Central memory CD8-positive, alpha-beta T cell (primary cell): Measurements from ENCODE around the gene CFD.

Source experiments
- ATAC-seq: fragments of 150-1000 bp; cut with Tn5 transposase; replicated peaks from 2 replicates; pipeline ENCODE4 v1.10.0; 2022; ENCODE audit warnings: mild to moderate bottlenecking, moderate FRiP score, moderate number of reproducible peaks; ENCODE audit not compliant: poor library complexity, severe bottlenecking; ENCODE audit errors: extremely low read depth
- DNase-seq, 2 donors: peaks; one replicate each; pipeline ENCODE4 v3.0.0; 2021; ENCODE audit warnings: low spot score in 2 of 2
- H3K27ac Mint-ChIP-seq: one replicate; pipeline ENCODE4 v1.8.0; 2022; ENCODE audit warnings: low read depth, mild to moderate bottlenecking, moderate library complexity, mixed read lengths
- H3K27me3 Mint-ChIP-seq: one replicate; pipeline ENCODE4 v1.8.0; 2022; ENCODE audit warnings: mixed read lengths
- H3K36me3 Mint-ChIP-seq: one replicate; pipeline ENCODE4 v1.8.0; 2022; ENCODE audit warnings: mild to moderate bottlenecking, moderate library complexity, mixed read lengths; ENCODE audit not compliant: insufficient read depth
- H3K4me1 Mint-ChIP-seq: one replicate; pipeline ENCODE4 v1.8.0; 2022; ENCODE audit warnings: mixed read lengths
- H3K4me3 Mint-ChIP-seq: one replicate; pipeline ENCODE4 v1.8.0; 2022; ENCODE audit warnings: mild to moderate bottlenecking, moderate library complexity, mixed read lengths
- H3K9me3 Mint-ChIP-seq: one replicate; pipeline ENCODE4 v1.8.0; 2022; ENCODE audit warnings: mixed read lengths

The CFD gene

GRCh38 chr19:896999-897398 lies 37.5 kb downstream of the CFD start:
- Mint-ChIP-seq H3K27me3 (no peaks in the 10 kb centered on the region), H3K4me3 (no peak overlapping the region), H3K9me3 (no peaks in the 10 kb centered on the region), H3K36me3 (peaks cover 50% of the 10 kb centered on the region), H3K27ac (no peak overlapping the region), H3K4me1 (peaks cover 18% of the 10 kb centered on the region)
- no peak for DNase-seq
- no peak for ATAC-seq

GRCh38 chr19:897442-898039 lies 38.1 kb downstream of the CFD start:
- ATAC-seq = no peak
- H3K36me3 Mint-ChIP-seq = peaks cover 45% of the 10 kb centered on the region
- no peak overlapping the region for H3K27ac Mint-ChIP-seq
- H3K4me3 Mint-ChIP-seq = no peak overlapping the region
- no peaks in the 10 kb centered on the region for H3K27me3 Mint-ChIP-seq
- DNase-seq = no peak
- H3K4me1 Mint-ChIP-seq = peaks cover 13% of the 10 kb centered on the region
- H3K9me3 Mint-ChIP-seq = no peaks in the 10 kb centered on the region

GRCh38 chr19:898663-899062 lies 39.2 kb downstream of the CFD start:
- Mint-ChIP-seq H3K9me3 (no peaks in the 10 kb centered on the region), H3K4me1 (peaks cover 4% of the 10 kb centered on the region), H3K27me3 (no peaks in the 10 kb centered on the region), H3K27ac (peak overlapping the region; percentile 59), H3K36me3 (peaks cover 39% of the 10 kb centered on the region), H3K4me3 (no peak overlapping the region)
- ATAC-seq (no peak), DNase-seq (no peak)

- DNase-seq (no peak), ATAC-seq (no peak)
- Mint-ChIP-seq H3K4me1 (peaks cover 6% of the 10 kb centered on the region), H3K9me3 (no peaks in the 10 kb centered on the region), H3K27ac (no peak overlapping the region), H3K27me3 (no peaks in the 10 kb centered on the region), H3K4me3 (no peak overlapping the region), H3K36me3 (peaks cover 34% of the 10 kb centered on the region)
Measured at GRCh38 chr19:899336-900042, 40.0 kb downstream of the CFD start.

- ATAC-seq = no peak
- peak overlapping the region; percentile 35 for H3K27ac Mint-ChIP-seq
- no peak for DNase-seq
Measured at GRCh38 chr19:900043-900301, 40.5 kb downstream of the CFD start.

GRCh38 chr19:900302-901111 lies 41.0 kb downstream of the CFD start:
- ATAC-seq (peak; percentile 65), DNase-seq (no peak)
- peaks cover 36% of the 10 kb centered on the region for H3K36me3 Mint-ChIP-seq
- H3K4me1 Mint-ChIP-seq = peaks cover 7% of the 10 kb centered on the region
- H3K4me3 Mint-ChIP-seq = no peak overlapping the region
- no peaks in the 10 kb centered on the region for H3K9me3 Mint-ChIP-seq
- H3K27me3 Mint-ChIP-seq = no peaks in the 10 kb centered on the region
- peak overlapping the region; percentile 35 for H3K27ac Mint-ChIP-seq

More at GRCh38 chr19:900043-900301, 40.5 kb downstream of the CFD start:
- Mint-ChIP-seq H3K36me3 (peaks cover 36% of the 10 kb centered on the region), H3K4me3 (no peak overlapping the region), H3K9me3 (no peaks in the 10 kb centered on the region), H3K27me3 (no peaks in the 10 kb centered on the region), H3K4me1 (peaks cover 7% of the 10 kb centered on the region)

GRCh38 chr19:901216-902092 lies 42.0 kb downstream of the CFD start:
- DNase-seq (no peak), ATAC-seq (no peak)
- no peaks in the 10 kb centered on the region for H3K27me3 Mint-ChIP-seq
- no peaks in the 10 kb centered on the region for H3K9me3 Mint-ChIP-seq
- no peak overlapping the region for H3K27ac Mint-ChIP-seq
- peaks cover 29% of the 10 kb centered on the region for H3K36me3 Mint-ChIP-seq
- H3K4me3 Mint-ChIP-seq = no peak overlapping the region
- peaks cover 7% of the 10 kb centered on the region for H3K4me1 Mint-ChIP-seq

- Mint-ChIP-seq H3K9me3 (no peaks in the 10 kb centered on the region), H3K4me3 (no peak overlapping the region), H3K36me3 (peaks cover 25% of the 10 kb centered on the region), H3K4me1 (peaks cover 7% of the 10 kb centered on the region), H3K27ac (no peak overlapping the region), H3K27me3 (no peaks in the 10 kb centered on the region)
- no peak for DNase-seq
- no peak for ATAC-seq
Measured at GRCh38 chr19:902093-902370, 42.6 kb downstream of the CFD start.

- Mint-ChIP-seq H3K27ac (no peak overlapping the region), H3K9me3 (no peaks in the 10 kb centered on the region), H3K36me3 (peaks cover 26% of the 10 kb centered on the region), H3K4me3 (no peak overlapping the region), H3K4me1 (peaks cover 7% of the 10 kb centered on the region), H3K27me3 (no peaks in the 10 kb centered on the region)
- ATAC-seq = no peak
- no peak for DNase-seq
Measured at GRCh38 chr19:902446-903226, 43.2 kb downstream of the CFD start.

GRCh38 chr19:903266-903797 lies 43.9 kb downstream of the CFD start:
- Mint-ChIP-seq H3K9me3 (no peaks in the 10 kb centered on the region), H3K4me3 (no peak overlapping the region), H3K27me3 (no peaks in the 10 kb centered on the region), H3K36me3 (peaks cover 20% of the 10 kb centered on the region), H3K27ac (peak overlapping the region; percentile 70), H3K4me1 (peaks cover 7% of the 10 kb centered on the region)
- no peak for DNase-seq
- no peak for ATAC-seq

GRCh38 chr19:904545-904944 lies 45.1 kb downstream of the CFD start:
- DNase-seq (no peak), ATAC-seq (no peak)
- H3K9me3 Mint-ChIP-seq = no peaks in the 10 kb centered on the region
- H3K4me3 Mint-ChIP-seq = no peak overlapping the region
- peaks cover 19% of the 10 kb centered on the region for H3K4me1 Mint-ChIP-seq
- peak overlapping the region; percentile 70 for H3K27ac Mint-ChIP-seq
- peaks cover 23% of the 10 kb centered on the region for H3K36me3 Mint-ChIP-seq
- H3K27me3 Mint-ChIP-seq = no peaks in the 10 kb centered on the region

GRCh38 chr19:906480-906879 lies 47.0 kb downstream of the CFD start:
- DNase-seq (no peak), ATAC-seq (no peak)
- H3K4me3 Mint-ChIP-seq = peak overlapping the region; percentile 32
- no peaks in the 10 kb centered on the region for H3K27me3 Mint-ChIP-seq
- peak overlapping the region; percentile 67 for H3K27ac Mint-ChIP-seq
- no peaks in the 10 kb centered on the region for H3K9me3 Mint-ChIP-seq
- peaks cover 24% of the 10 kb centered on the region for H3K36me3 Mint-ChIP-seq
- H3K4me1 Mint-ChIP-seq = peaks cover 24% of the 10 kb centered on the region
